ENCODE results near the gene MAOB.

DNA sequence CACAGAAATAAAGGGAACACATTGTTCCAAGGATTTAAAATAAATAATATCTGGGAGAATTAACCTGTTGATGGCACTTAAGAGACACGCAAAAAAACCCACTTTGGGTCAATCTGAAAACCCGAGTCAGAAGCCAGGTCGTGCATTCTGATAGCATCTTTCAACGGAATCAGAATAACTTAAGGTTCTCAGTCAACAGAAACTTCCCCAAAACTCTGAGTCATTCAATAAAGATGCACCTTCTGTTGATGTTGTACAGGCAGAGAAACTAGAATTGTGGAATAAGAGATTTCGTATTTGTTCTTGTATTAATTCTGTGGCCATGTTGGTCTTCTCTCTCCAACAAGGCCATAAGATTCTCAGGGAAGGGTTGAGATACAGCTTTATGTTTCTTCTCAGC is 78.2 kb downstream of the MAOB start:
- TF ChIP-seq, protein P1, sequence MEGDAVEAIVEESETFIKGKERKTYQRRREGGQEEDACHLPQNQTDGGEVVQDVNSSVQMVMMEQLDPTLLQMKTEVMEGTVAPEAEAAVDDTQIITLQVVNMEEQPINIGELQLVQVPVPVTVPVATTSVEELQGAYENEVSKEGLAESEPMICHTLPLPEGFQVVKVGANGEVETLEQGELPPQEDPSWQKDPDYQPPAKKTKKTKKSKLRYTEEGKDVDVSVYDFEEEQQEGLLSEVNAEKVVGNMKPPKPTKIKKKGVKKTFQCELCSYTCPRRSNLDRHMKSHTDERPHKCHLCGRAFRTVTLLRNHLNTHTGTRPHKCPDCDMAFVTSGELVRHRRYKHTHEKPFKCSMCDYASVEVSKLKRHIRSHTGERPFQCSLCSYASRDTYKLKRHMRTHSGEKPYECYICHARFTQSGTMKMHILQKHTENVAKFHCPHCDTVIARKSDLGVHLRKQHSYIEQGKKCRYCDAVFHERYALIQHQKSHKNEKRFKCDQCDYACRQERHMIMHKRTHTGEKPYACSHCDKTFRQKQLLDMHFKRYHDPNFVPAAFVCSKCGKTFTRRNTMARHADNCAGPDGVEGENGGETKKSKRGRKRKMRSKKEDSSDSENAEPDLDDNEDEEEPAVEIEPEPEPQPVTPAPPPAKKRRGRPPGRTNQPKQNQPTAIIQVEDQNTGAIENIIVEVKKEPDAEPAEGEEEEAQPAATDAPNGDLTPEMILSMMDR (IDR thresholded peaks at IDR 0.05; ENCODE audit: low read length): no peak
- TF ChIP-seq EZH2 (optimal IDR thresholded peaks at IDR 0.05; ENCODE audit: low read depth, low read length): no peak
- TF ChIP-seq EZH2phosphoT487 (IDR thresholded peaks at IDR 0.05; ENCODE audit: low read length): no peak
